Activated naive CD8-positive, alpha-beta T cell treated with anti-CD3 and anti-CD28 coated beads, Interleukin-2, amount 10 ng/mL, durations not matched to agents 7 days and 5 days (primary cell): ENCODE measurements around the gene ATP13A2. TPM values are rescaled to one million over a fixed set of nuclear protein-coding genes. Genes with fewer than 3 reads are reported as not detected.
"Not testable (repeated sequence)": the region's sequence is repeated elsewhere in the genome, so short reads cannot be mapped to it uniquely, and the experiment has no call there.

Experiments used
- ATAC-seq: fragments of 150-1000 bp; cut with Tn5 transposase; one replicate; pipeline ENCODE4 v1.10.0; 2021; ENCODE audit warnings: low read depth, moderate library complexity
- POLR2A ChIA-PET: fragments of 350-600 bp; sonication (Branson Sonifier 250); formaldehyde crosslinking; loops from one replicate; lab custom pipeline; 2021; ENCODE audit warnings: antibody characterized with exemption; lab: Charles Lee
- DNase-seq: peaks from one replicate; pipeline ENCODE4 v3.0.0; 2021
- H3K27ac Mint-ChIP-seq: one replicate; pipeline ENCODE4 v1.8.0; 2022; ENCODE audit warnings: mild to moderate bottlenecking, mixed read lengths
- H3K27me3 Mint-ChIP-seq: one replicate; pipeline ENCODE4 v1.8.0; 2022; ENCODE audit warnings: mild to moderate bottlenecking, moderate library complexity, mixed read lengths
- H3K36me3 Mint-ChIP-seq: one replicate; pipeline ENCODE4 v1.8.0; 2021; ENCODE audit warnings: mild to moderate bottlenecking, mixed read lengths
- H3K4me1 Mint-ChIP-seq: one replicate; pipeline ENCODE4 v1.8.0; 2021; ENCODE audit warnings: mixed read lengths
- H3K4me3 Mint-ChIP-seq: one replicate; pipeline ENCODE4 v1.8.0; 2022; ENCODE audit warnings: mild to moderate bottlenecking, moderate library complexity, mixed read lengths
- H3K9me3 Mint-ChIP-seq: one replicate; pipeline ENCODE4 v1.8.0; 2021; ENCODE audit warnings: mixed read lengths
- total RNA-seq, 2 experiments: library from RNA; stranded (reverse); gene quantifications; one replicate each; pipeline ENCODE4 v1.2.3, GENCODE V29; 2021

ATP13A2 gene
- total RNA-seq, 2 experiments from 2014 or later: 45.1 to 45.3 TPM

- Mint-ChIP-seq H3K9me3 (no peaks in the 10 kb centered on the region), H3K27me3 (no peaks in the 10 kb centered on the region), H3K27ac (no peak overlapping the region), H3K4me1 (no peaks in the 10 kb centered on the region), H3K36me3 (peaks cover 2% of the 10 kb centered on the region), H3K4me3 (no peak overlapping the region)
- no peak for DNase-seq
- POLR2A ChIA-PET: no interaction called here
- no peak for ATAC-seq
These were observed 65.1 kb downstream of the ATP13A2 start for GRCh38 chr1:16946646-16947045.

GRCh38 chr1:16946185-16946584, 65.5 kb downstream of the ATP13A2 start:
- H3K9me3 Mint-ChIP-seq, H3K4me1 Mint-ChIP-seq, ATAC-seq, DNase-seq, H3K4me3 Mint-ChIP-seq, POLR2A ChIA-PET, H3K27me3 Mint-ChIP-seq, H3K36me3 Mint-ChIP-seq, H3K27ac Mint-ChIP-seq: not testable (repeated sequence)

GRCh38 chr1:16945512-16945911, 66.2 kb downstream of the ATP13A2 start:
- H3K4me1 Mint-ChIP-seq, H3K36me3 Mint-ChIP-seq, POLR2A ChIA-PET, H3K4me3 Mint-ChIP-seq, H3K9me3 Mint-ChIP-seq, ATAC-seq, H3K27ac Mint-ChIP-seq, H3K27me3 Mint-ChIP-seq, DNase-seq: not testable (repeated sequence)

GRCh38 chr1:16944038-16944437, 67.7 kb downstream of the ATP13A2 start:
- ATAC-seq: no peak
- POLR2A ChIA-PET: no interaction called here
- no peak for DNase-seq
- H3K36me3 Mint-ChIP-seq: peaks cover 2% of the 10 kb centered on the region
- no peaks in the 10 kb centered on the region for H3K4me1 Mint-ChIP-seq
- no peaks in the 10 kb centered on the region for H3K9me3 Mint-ChIP-seq
- no peak overlapping the region for H3K27ac Mint-ChIP-seq
- H3K4me3 Mint-ChIP-seq: no peak overlapping the region
- H3K27me3 Mint-ChIP-seq: no peaks in the 10 kb centered on the region

- H3K4me1 Mint-ChIP-seq, H3K36me3 Mint-ChIP-seq, ATAC-seq, DNase-seq, H3K27ac Mint-ChIP-seq, H3K9me3 Mint-ChIP-seq, H3K4me3 Mint-ChIP-seq, H3K27me3 Mint-ChIP-seq: not testable (repeated sequence)
- POLR2A ChIA-PET: interaction anchor here (0.6 to 0.7 kb wide), 2 partner anchors 77 to 643 kb away, joined by 3 to 5 read pairs; no protein-coding TSS in a partner anchor
These were observed 72.1 kb downstream of the ATP13A2 start for GRCh38 chr1:16939386-16940180.

- H3K27ac Mint-ChIP-seq: no peak overlapping the region
- no peak overlapping the region for H3K4me3 Mint-ChIP-seq
- ATAC-seq (no peak), DNase-seq (no peak)
- H3K27me3 Mint-ChIP-seq: no peaks in the 10 kb centered on the region
- no peaks in the 10 kb centered on the region for H3K36me3 Mint-ChIP-seq
- POLR2A ChIA-PET: interaction anchor here (0.7 kb wide), 1 partner anchor 644 kb away, joined by 3 read pairs; no protein-coding TSS in a partner anchor
- no peaks in the 10 kb centered on the region for H3K4me1 Mint-ChIP-seq
- no peaks in the 10 kb centered on the region for H3K9me3 Mint-ChIP-seq
These were observed 73.1 kb downstream of the ATP13A2 start for GRCh38 chr1:16938351-16939321.

GRCh38 chr1:16936580-16936979, 75.1 kb downstream of the ATP13A2 start:
- H3K27me3 Mint-ChIP-seq, DNase-seq, ATAC-seq, H3K27ac Mint-ChIP-seq, H3K36me3 Mint-ChIP-seq, H3K4me1 Mint-ChIP-seq, H3K9me3 Mint-ChIP-seq, H3K4me3 Mint-ChIP-seq: not testable (repeated sequence)
- POLR2A ChIA-PET: interaction anchor here (0.7 kb wide), 1 partner anchor 34 kb away, joined by 5 read pairs; no protein-coding TSS in a partner anchor

Other genes starting within 250 kb of the ATP13A2 start
- 1,000 to 10,000 TPM; 3,257 to 3,430 TPM for gene RNU1-2, start 115.9 kb downstream of the ATP13A2 start, total RNA-seq
- 10 to 100 TPM; 63.0 to 69.8 TPM for gene CROCC, start 90.0 kb downstream of the ATP13A2 start, total RNA-seq
- not detected for gene MFAP2, start 31.3 kb downstream of the ATP13A2 start, total RNA-seq
- gene SDHB, start 42.1 kb upstream of the ATP13A2 start, total RNA-seq: 10 to 100 TPM; 72.4 to 74.7 TPM
- under 1 TPM; 0.08 to 0.23 TPM for gene PADI2, start 107.5 kb upstream of the ATP13A2 start, total RNA-seq
- not detected for gene PADI1, start 193.2 kb upstream of the ATP13A2 start, total RNA-seq
- gene PADI3, start 237.2 kb upstream of the ATP13A2 start, total RNA-seq: not detected